NCI-H526 treated with DMSO at 0.1 percent for 48 hours (cell line): ENCODE results near the gene GEMIN2.
A peak's percentile ranks its signal among the peaks of the same experiment; 100 is the strongest.
"Not testable (repeated sequence)": the region's sequence is repeated elsewhere in the genome, so short reads cannot be mapped to it uniquely, and the experiment has no call there.

Experiments
- DNase-seq: peaks from one replicate; lab custom pipeline; 2025; lab: John Stamatoyannopoulos, UW

Gene GEMIN2

DNA sequence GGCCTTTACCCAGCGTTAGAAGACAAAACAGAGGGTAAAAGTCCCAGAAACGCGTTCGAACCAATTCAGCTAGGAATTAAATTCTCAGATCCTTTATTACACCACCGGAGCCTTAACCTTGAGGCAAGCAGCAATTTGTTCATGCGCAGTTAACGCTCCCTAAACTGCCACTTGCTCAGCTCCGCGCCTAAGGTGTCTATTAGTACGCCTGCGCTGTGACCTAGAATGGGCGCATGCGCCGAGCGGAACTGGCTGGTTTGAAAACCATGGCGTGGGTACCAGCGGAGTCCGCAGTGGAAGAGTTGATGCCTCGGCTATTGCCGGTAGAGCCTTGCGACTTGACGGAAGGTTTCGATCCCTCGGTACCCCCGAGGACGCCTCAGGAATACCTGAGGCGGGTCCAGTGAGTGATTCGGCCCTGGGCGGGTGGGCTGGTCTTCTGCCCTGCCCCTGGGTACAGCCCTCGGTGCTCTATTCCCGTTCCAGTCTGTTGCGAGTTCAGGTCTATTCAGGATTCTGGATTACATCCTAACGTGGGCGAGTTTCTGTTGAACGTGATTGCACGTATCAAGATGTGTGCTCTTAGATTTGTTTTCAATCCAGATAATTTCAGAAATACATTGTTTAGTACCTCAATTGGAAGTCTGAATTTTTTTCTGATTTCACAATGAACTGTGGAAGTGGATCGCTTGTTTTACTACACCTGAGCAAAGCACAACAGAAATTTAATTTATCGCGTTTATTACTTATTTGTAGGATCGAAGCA is at the start of gene GEMIN2:
Gene GEMIN2 (plus strand): TSS at position 251 of the 766 bp plus-strand sequence. CDS start 16 bp downstream, at position 267.
- DNase-seq: peak; percentile 92

DNA sequence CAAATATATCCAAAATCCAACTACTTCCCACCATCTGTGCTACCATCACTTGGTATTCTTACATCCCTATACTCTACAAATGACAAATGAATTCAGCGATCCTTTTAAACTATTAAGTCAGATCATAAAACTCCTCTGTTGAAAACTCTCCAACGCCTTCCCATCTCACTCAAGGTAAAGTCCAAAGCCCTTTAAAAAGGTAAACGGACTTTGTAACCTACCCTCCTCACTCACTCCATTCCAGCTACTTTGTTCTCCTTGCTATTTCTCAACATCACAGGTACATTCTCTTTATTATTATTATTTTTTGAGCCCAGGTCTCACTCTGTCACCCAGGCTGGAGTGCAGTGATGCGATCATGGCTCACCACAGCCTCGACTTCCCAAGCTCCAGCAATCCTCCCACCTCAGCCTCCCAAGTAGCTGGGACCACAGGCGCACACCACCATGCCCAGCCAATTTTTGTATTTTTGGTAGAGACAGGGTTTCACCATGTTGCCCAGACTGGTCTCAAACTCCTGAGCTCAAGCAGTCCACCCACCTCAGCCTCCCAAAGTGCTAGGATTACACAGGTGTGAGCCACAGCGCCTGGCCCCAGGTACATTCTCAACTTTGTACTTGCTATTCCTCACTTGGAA is 44.8 kb upstream of the GEMIN2 start:
- DNase-seq: not testable (repeated sequence)

- no peak for DNase-seq
These were observed 44.2 kb upstream of the GEMIN2 start for GRCh38 chr14:39069923-39070322.

DNA sequence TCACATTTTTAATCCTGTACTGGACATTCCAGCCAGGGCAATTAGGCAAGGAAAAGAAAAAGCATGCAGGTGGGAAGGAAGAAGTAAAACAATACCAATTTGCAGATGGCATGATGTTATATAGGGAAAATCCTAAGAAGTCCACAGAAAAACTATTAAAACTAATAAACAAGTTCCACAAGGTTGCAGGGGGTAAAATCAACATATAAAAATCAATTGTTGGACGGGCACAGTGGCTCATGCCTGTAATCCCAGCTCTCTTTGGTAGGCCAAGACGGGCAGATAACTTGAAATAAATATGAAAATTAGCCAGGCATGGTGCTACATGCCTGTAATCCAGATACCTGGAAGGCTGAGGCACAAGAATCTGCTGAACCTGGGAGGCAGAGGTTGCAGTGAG is 43.0 kb upstream of the GEMIN2 start:
- DNase-seq: no peak

GRCh38 chr14:39080886-39081285 is 33.2 kb upstream of the GEMIN2 start:
- no peak for DNase-seq

GRCh38 chr14:39083127-39083526 is 31.0 kb upstream of the GEMIN2 start:
- no peak for DNase-seq

DNA sequence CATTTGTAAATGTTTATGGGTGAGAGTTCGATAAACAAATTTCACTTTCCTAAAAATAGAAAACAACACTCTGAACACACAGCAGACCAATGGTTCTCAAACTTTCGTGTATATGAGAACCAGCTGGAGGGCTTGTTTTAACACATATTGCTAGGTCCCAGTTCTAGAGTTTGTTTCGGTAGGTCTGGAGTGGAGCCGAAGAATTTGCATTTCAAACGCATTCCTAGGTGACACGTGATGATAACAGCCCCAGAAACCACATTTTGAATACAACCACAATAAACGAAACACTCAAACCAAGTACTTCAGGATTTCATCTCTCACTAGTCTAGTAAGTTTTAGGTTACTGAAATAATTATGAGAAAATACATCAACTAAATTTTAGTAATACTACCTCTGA is 28.2 kb upstream of the GEMIN2 start:
- no peak for DNase-seq

DNA sequence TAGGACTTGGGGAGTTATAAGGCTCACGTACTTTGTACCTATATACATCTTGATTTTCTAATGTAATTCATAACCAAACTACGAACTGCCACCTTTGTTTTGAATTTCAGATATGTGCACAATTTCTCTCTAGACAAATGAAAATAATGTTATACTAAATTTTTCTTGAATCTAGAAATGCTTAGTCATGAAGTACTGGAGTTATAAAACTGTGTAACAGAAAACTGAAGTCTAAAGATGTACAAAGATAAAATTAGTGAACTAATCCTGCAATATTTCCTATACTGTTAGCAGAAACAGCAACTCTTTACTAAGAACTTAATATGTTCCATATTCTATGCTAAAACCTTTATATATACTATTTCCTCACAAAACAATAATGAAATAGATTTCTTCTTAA is 26.6 kb upstream of the GEMIN2 start:
- DNase-seq: no peak

- no peak for DNase-seq
These were observed 23.5 kb upstream of the GEMIN2 start for GRCh38 chr14:39090548-39091111.

DNA sequence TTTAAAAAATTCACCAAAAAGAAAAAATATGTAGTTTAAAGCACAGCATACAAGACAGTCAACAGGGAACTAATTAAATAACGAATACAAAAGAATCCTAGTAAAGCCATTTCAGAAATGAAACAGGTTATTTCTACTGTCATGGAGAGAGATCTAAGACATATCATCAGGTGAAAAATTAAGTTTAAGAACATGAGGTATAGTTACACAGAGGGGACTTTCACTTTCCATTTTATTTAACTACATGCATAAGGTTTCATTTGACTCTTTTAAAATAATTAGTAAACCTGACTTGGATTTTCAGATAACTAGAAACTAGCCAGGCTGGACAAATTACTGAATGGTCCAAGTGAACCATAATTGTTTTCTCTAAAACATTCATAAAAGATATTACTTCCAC is 22.4 kb upstream of the GEMIN2 start:
- no peak for DNase-seq

- no peak for DNase-seq
These were observed 19.6 kb upstream of the GEMIN2 start for GRCh38 chr14:39094515-39094914.

GRCh38 chr14:39097159-39097558 is 17.0 kb upstream of the GEMIN2 start:
- no peak for DNase-seq

DNA sequence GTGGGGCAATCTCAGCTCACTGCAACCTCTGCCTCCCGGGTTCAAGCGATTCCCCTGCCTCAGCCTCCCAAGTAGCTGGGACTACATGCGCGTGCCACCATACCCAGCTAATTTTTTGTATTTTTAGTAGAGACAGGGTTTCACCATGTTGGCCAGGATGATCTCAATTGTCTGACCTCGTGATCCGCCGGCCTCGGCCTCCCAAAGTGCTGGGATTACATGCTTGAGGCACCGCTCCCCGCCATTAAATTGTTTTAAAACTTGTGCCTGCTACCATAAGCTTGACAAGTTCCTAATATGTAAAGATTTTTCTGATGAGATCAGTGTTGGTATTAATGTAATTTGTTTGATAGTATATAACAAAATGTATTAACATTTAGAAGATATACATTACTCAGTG is 14.9 kb upstream of the GEMIN2 start:
- DNase-seq: not testable (repeated sequence)

GRCh38 chr14:39099748-39100147 is 14.4 kb upstream of the GEMIN2 start:
- no peak for DNase-seq

GRCh38 chr14:39102265-39102968 is 11.7 kb upstream of the GEMIN2 start:
- no peak for DNase-seq

- DNase-seq: peak; percentile 83
These were observed 10.9 kb upstream of the GEMIN2 start, which contains the start of gene SEC23A for GRCh38 chr14:39102969-39103957. SEC23A (minus strand) TSS chr14:39103235; CDS start chr14:39096118, 7,117 bp downstream.

- DNase-seq: not testable (repeated sequence)
These were observed 9.9 kb upstream of the GEMIN2 start for GRCh38 chr14:39104078-39104801.

GRCh38 chr14:39107591-39107996 is 6.5 kb upstream of the GEMIN2 start:
- peak; percentile 7 for DNase-seq

DNA sequence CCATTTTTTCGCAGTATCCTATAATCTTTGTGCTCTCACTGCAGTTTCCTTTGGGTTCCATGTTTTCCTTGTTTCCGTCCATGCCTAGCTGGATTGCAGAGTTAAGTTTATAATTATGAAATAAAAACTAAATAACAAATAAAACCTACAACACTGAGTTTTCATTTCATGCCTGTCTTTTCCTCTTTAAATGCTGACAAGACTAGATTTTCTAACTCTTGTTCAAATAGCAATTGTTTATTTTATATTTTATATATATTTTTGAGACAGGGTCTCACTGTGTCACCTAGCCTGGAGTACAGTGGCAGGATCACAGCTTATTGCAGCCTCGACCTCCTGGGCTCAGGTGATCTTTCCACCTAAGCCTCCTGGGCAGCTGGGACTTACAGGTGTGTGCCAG is 5.3 kb upstream of the GEMIN2 start:
- no peak for DNase-seq

DNA sequence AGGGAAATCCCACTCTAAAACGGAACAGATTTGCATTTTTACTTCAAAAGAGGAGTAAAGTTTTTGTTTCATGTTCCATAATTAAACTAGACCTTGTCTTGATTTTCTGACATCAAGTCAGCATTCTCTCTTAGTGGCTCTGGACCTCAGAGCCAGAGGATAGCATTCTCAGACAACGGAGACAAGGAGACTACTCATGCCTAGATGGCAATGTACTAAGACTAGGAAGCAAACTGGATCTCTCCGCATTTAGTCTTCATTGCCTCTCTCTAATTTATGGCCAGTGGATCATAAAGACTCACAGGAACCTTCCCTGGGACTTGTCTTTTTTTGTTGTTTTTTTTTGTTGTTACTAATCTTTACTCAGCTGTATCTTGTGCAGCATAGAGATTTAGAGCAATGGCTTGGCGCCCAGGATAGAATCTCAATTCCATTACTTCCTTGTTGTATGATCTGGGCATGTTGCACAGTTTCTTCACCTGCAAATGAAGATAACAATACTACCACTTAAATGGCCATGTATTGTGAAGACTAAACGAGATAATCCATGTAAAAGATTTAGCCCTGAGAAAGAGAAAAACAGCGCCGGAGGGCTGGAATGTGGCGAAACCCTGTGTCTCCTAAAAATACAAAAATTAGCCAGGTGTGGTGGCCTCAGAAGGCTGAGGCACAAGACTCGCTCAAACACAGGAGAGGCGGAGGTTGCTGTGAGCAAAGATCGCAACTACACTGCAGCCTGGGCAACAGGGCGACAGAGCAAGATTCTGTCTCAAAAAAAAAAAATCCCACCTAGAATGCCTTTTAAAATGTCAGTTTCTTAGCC is 4.0 kb upstream of the GEMIN2 start:
- DNase-seq: no peak
